Esophagus (tissue), 2 donors: Measurements from ENCODE around the gene ADAMTS6. TPM values are rescaled to one million over a fixed set of nuclear protein-coding genes. Genes with fewer than 3 reads are reported as not detected.

Experiments
- H3K27ac ChIP-seq, 2 donors: one replicate each; pipeline ENCODE4 v1.5.1; 2013; ENCODE audit warnings: low read depth in 2 of 2, mild to moderate bottlenecking in 2 of 2, inconsistent platforms in 1 of 2, low read length in 1 of 2, moderate library complexity in 1 of 2
- H3K27me3 ChIP-seq, 2 donors: one replicate each; pipeline ENCODE4 v1.6.1; 2013; ENCODE audit warnings: low read length in 2 of 2, control low read depth in 1 of 2, mild to moderate bottlenecking in 1 of 2; ENCODE audit not compliant: insufficient read depth in 2 of 2, control insufficient read depth in 1 of 2
- H3K36me3 ChIP-seq, 2 donors: one replicate each; pipeline ENCODE4 v1.6.1; 2013; ENCODE audit warnings: low read length in 1 of 2; ENCODE audit not compliant: control insufficient read depth in 2 of 2, insufficient read depth in 2 of 2
- H3K4me1 ChIP-seq, 2 donors: one replicate each; pipeline ENCODE4 v1.6.1; 2013; ENCODE audit warnings: low read length in 1 of 2; ENCODE audit not compliant: control insufficient read depth in 2 of 2, insufficient read depth in 2 of 2
- H3K4me3 ChIP-seq, 2 donors: one replicate each; pipeline ENCODE4 v1.5.1; 2013; ENCODE audit warnings: low read length in 2 of 2, mild to moderate bottlenecking in 2 of 2, low read depth in 1 of 2, moderate library complexity in 1 of 2
- H3K9me3 ChIP-seq, 2 donors: one replicate each; pipeline ENCODE4 v1.6.1; 2013; ENCODE audit warnings: mild to moderate bottlenecking in 2 of 2, low read depth in 1 of 2, low read length in 1 of 2, moderate library complexity in 1 of 2; ENCODE audit not compliant: control insufficient read depth in 2 of 2, insufficient read depth in 1 of 2
- WGBS, 2 donors: extraction: QIAGEN DNeasy Blood & Tissue Kit; methylation state at CpG; one replicate each; pipeline ENCODE4 v1.1.7; 2013; 5-methylcytosine and 5-hydroxymethylcytosine counted together
- polyA plus RNA-seq, 2 donors: library from polyadenylated mRNA; stranded (reverse); fragments of 200-250 nt; gene quantifications; one replicate each; pipeline ENCODE4 v1.2.3, GENCODE V29; 2013
- donor health status: healthy with polysubstance abuse.
- donor health status: Bipolar disorder and iron deficiency.

Gene ADAMTS6
- polyA plus RNA-seq, 2 donors = 0.16 to 0.25 TPM

- 80 to 91% methylated on average over 4 of the region's 4 CpGs for WGBS, 2 donors
- H3K27me3 ChIP-seq = no peaks in the 10 kb centered on the region
These were observed 6.4 kb downstream of the ADAMTS6 start for GRCh38 chr5:65475336-65475735.

GRCh38 chr5:65474130-65474711 is 7.5 kb downstream of the ADAMTS6 start:
- Histone ChIP-seq H3K4me3 (no peak overlapping the region), H3K27me3 (no peaks in the 10 kb centered on the region), H3K27ac (no peak overlapping the region), H3K4me1 (no peaks in the 10 kb centered on the region), H3K9me3 (no peaks in the 10 kb centered on the region), H3K36me3 (no peaks in the 10 kb centered on the region)
- 71 to 78% methylated on average over 3 of the region's 3 CpGs for WGBS, 2 donors

More at GRCh38 chr5:65475336-65475735, 6.4 kb downstream of the ADAMTS6 start:
- H3K36me3 ChIP-seq = no peaks in the 10 kb centered on the region
- H3K4me3 ChIP-seq = no peak overlapping the region
- no peaks in the 10 kb centered on the region for H3K4me1 ChIP-seq
- no peaks in the 10 kb centered on the region for H3K9me3 ChIP-seq
- H3K27ac ChIP-seq = no peak overlapping the region

GRCh38 chr5:65468633-65469032 is 13.1 kb downstream of the ADAMTS6 start:
- H3K4me3 ChIP-seq = no peak overlapping the region
- H3K4me1 ChIP-seq = no peaks in the 10 kb centered on the region
- H3K27me3 ChIP-seq = no peaks in the 10 kb centered on the region
- 69 to 70% methylated on average over 3 of the region's 3 CpGs for WGBS, 2 donors
- H3K27ac ChIP-seq = no peak overlapping the region
- no peaks in the 10 kb centered on the region for H3K36me3 ChIP-seq
- H3K9me3 ChIP-seq = no peaks in the 10 kb centered on the region

GRCh38 chr5:65462139-65462705 is 19.5 kb downstream of the ADAMTS6 start:
- WGBS, 2 donors = 83 to 86% methylated on average over 3 of the region's 3 CpGs
- H3K4me3 ChIP-seq = no peak overlapping the region
- no peaks in the 10 kb centered on the region for H3K36me3 ChIP-seq
- no peaks in the 10 kb centered on the region for H3K9me3 ChIP-seq
- no peaks in the 10 kb centered on the region for H3K27me3 ChIP-seq
- H3K4me1 ChIP-seq = no peaks in the 10 kb centered on the region
- H3K27ac ChIP-seq = no peak overlapping the region

GRCh38 chr5:65461490-65461889 is 20.2 kb downstream of the ADAMTS6 start:
- no peaks in the 10 kb centered on the region for H3K9me3 ChIP-seq
- H3K4me3 ChIP-seq = no peak overlapping the region
- no peaks in the 10 kb centered on the region for H3K4me1 ChIP-seq

GRCh38 chr5:65459995-65460394 is 21.7 kb downstream of the ADAMTS6 start:
- Histone ChIP-seq H3K9me3 (no peaks in the 10 kb centered on the region), H3K27me3 (no peaks in the 10 kb centered on the region), H3K27ac (no peak overlapping the region), H3K36me3 (no peaks in the 10 kb centered on the region), H3K4me1 (no peaks in the 10 kb centered on the region), H3K4me3 (no peak overlapping the region)
- 70 to 79% methylated on average over 4 of the region's 4 CpGs for WGBS, 2 donors

More at GRCh38 chr5:65461490-65461889, 20.2 kb downstream of the ADAMTS6 start:
- no peak overlapping the region for H3K27ac ChIP-seq
- H3K36me3 ChIP-seq = no peaks in the 10 kb centered on the region
- H3K27me3 ChIP-seq = no peaks in the 10 kb centered on the region

GRCh38 chr5:65455064-65455463 is 26.7 kb downstream of the ADAMTS6 start:
- no peaks in the 10 kb centered on the region for H3K4me1 ChIP-seq
- no peak overlapping the region for H3K4me3 ChIP-seq
- WGBS, 2 donors = 89 to 92% methylated on average over 6 of the region's 6 CpGs
- no peaks in the 10 kb centered on the region for H3K36me3 ChIP-seq
- H3K9me3 ChIP-seq = no peaks in the 10 kb centered on the region
- H3K27ac ChIP-seq = no peak overlapping the region
- no peaks in the 10 kb centered on the region for H3K27me3 ChIP-seq

GRCh38 chr5:65451436-65451835 is 30.3 kb downstream of the ADAMTS6 start:
- Histone ChIP-seq H3K27me3 (no peaks in the 10 kb centered on the region), H3K36me3 (no peaks in the 10 kb centered on the region), H3K27ac (no peak overlapping the region), H3K9me3 (no peaks in the 10 kb centered on the region), H3K4me1 (no peaks in the 10 kb centered on the region), H3K4me3 (no peak overlapping the region)
- WGBS, 2 donors = 76 to 80% methylated on average over 2 of the region's 2 CpGs

- H3K27ac ChIP-seq = no peak overlapping the region
- H3K4me3 ChIP-seq = no peak overlapping the region
- no peaks in the 10 kb centered on the region for H3K4me1 ChIP-seq
- H3K9me3 ChIP-seq = no peaks in the 10 kb centered on the region
- H3K27me3 ChIP-seq = no peaks in the 10 kb centered on the region
- no peaks in the 10 kb centered on the region for H3K36me3 ChIP-seq
- 76 to 87% methylated on average over 2 of the region's 2 CpGs for WGBS, 2 donors
These were observed 35.0 kb downstream of the ADAMTS6 start for GRCh38 chr5:65446682-65447081.

GRCh38 chr5:65441800-65442199 is 39.9 kb downstream of the ADAMTS6 start:
- Histone ChIP-seq H3K4me1 (no peaks in the 10 kb centered on the region), H3K27me3 (no peaks in the 10 kb centered on the region), H3K27ac (no peak overlapping the region), H3K4me3 (no peak overlapping the region), H3K9me3 (no peaks in the 10 kb centered on the region), H3K36me3 (no peaks in the 10 kb centered on the region)
- WGBS, 2 donors = 82 to 90% methylated on average over 4 of the region's 4 CpGs
